HUES64 (cell line): ENCODE data around the gene LIMA1.

ENCODE experiments used
- H3K27ac ChIP-seq: 2 replicates; pipeline ENCODE4 v1.7.0; 2013; ENCODE audit warnings: low read depth, low read length, inconsistent platforms
- H3K27me3 ChIP-seq: 2 replicates; pipeline ENCODE4 v1.6.1; 2013; ENCODE audit warnings: mild to moderate bottlenecking, low read length; ENCODE audit not compliant: insufficient read depth
- H3K36me3 ChIP-seq: 2 replicates; pipeline ENCODE4 v1.6.1; 2013; ENCODE audit warnings: mild to moderate bottlenecking, low read length; ENCODE audit not compliant: insufficient read depth
- H3K4me1 ChIP-seq: 2 replicates; pipeline ENCODE4 v1.6.1; 2013; ENCODE audit warnings: mild to moderate bottlenecking, low read length, moderate library complexity; ENCODE audit not compliant: insufficient read depth
- H3K4me3 ChIP-seq: 2 replicates; pipeline ENCODE4 v1.5.1; 2013; ENCODE audit warnings: mild to moderate bottlenecking, low read length, moderate library complexity
- H3K9ac ChIP-seq: 2 replicates; pipeline ENCODE4 v1.6.1; 2013; ENCODE audit warnings: mild to moderate bottlenecking, low read depth, low read length
- H3K9me3 ChIP-seq: 2 replicates; pipeline ENCODE4 v1.6.1; 2013; ENCODE audit warnings: low read depth, low read length; ENCODE audit not compliant: insufficient read depth
- WGBS: fragments of 150-250, 120-280 bp; methylation state at CpG from one replicate; pipeline ENCODE4 v1.1.7; 2013; ENCODE audit warnings: missing lambda C conversion rate; 5-methylcytosine and 5-hydroxymethylcytosine counted together

The LIMA1 gene

GRCh38 chr12:50184261-50184660 lies 99.1 kb downstream of the LIMA1 start:
- peaks cover 38% of the 10 kb centered on the region for H3K36me3 ChIP-seq
- H3K4me1 ChIP-seq = no peaks in the 10 kb centered on the region
- WGBS = 95% methylated on average over 5 of the region's 5 CpGs
- no peaks in the 10 kb centered on the region for H3K27me3 ChIP-seq
- H3K4me3 ChIP-seq = no peak overlapping the region
- no peak overlapping the region for H3K9ac ChIP-seq
- no peak overlapping the region for H3K27ac ChIP-seq
- no peaks in the 10 kb centered on the region for H3K9me3 ChIP-seq

- H3K9ac ChIP-seq = no peak overlapping the region
- no peaks in the 10 kb centered on the region for H3K4me1 ChIP-seq
- peaks cover 34% of the 10 kb centered on the region for H3K36me3 ChIP-seq
- H3K9me3 ChIP-seq = no peaks in the 10 kb centered on the region
- no peak overlapping the region for H3K4me3 ChIP-seq
- no peaks in the 10 kb centered on the region for H3K27me3 ChIP-seq
- H3K27ac ChIP-seq = no peak overlapping the region
Observed at GRCh38 chr12:50182461-50182860, 100.9 kb downstream of the LIMA1 start.

GRCh38 chr12:50181691-50182090 lies 101.6 kb downstream of the LIMA1 start:
- Histone ChIP-seq H3K9ac (no peak overlapping the region), H3K27ac (no peak overlapping the region), H3K4me1 (no peaks in the 10 kb centered on the region), H3K9me3 (no peaks in the 10 kb centered on the region), H3K27me3 (no peaks in the 10 kb centered on the region), H3K36me3 (peaks cover 41% of the 10 kb centered on the region), H3K4me3 (no peak overlapping the region)
- WGBS = 92% methylated on average over 4 of the region's 4 CpGs

GRCh38 chr12:50175716-50176026 lies 107.6 kb downstream of the LIMA1 start:
- Histone ChIP-seq H3K9ac (no peak overlapping the region), H3K9me3 (no peaks in the 10 kb centered on the region), H3K27ac (no peak overlapping the region), H3K4me1 (no peaks in the 10 kb centered on the region), H3K4me3 (no peak overlapping the region), H3K27me3 (no peaks in the 10 kb centered on the region), H3K36me3 (peaks cover 30% of the 10 kb centered on the region)
- WGBS = no CpG with 5 or more reads among the region's 1 CpG

GRCh38 chr12:50174971-50175715 lies 108.2 kb downstream of the LIMA1 start:
- no peak overlapping the region for H3K9ac ChIP-seq
- H3K4me1 ChIP-seq = no peaks in the 10 kb centered on the region
- no peaks in the 10 kb centered on the region for H3K27me3 ChIP-seq
- H3K4me3 ChIP-seq = no peak overlapping the region
- peaks cover 25% of the 10 kb centered on the region for H3K36me3 ChIP-seq
- H3K9me3 ChIP-seq = peaks cover 2% of the 10 kb centered on the region; the same call in 1 of the 2 replicates
- no peak overlapping the region for H3K27ac ChIP-seq
- WGBS = 90% methylated on average over 16 of the region's 16 CpGs

DNA sequence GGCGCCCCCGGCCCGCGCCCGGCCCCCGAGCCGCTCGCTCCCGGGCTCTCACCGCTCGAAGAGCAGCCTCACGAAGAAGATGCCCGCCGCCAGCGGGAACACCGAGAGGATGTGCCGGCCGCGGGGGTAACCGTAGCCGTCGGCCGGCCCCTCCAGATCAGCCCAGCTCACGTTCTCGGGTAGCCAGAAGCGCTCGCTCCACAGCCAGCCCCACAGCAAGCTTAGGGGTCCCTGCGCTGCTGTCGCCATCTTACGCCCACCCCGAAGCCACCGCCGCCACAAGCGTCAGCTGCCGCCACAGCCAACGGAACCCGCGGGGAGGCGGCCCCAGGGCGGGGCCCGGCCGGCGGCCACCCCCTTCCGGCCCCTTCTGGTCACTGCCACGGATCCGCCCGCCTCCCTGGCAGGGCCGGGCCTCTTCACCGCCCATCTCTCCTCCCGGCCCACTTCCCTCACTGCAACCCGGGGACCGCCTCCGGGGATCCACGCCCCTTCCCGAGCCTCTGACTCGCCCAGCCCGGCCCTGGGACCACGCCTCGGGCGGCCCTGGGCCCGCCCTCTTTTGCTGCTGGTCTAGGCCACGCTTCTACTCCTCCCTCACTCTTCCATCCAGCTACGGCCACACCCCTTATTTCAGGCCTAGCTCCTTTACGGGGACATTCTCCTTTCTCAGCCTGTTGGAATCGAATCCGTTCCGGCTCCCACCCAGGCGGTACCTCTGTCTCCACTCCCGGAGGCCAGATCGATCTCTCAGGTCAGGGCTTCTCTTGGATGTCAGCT lies 116.1 kb downstream of the LIMA1 start, which contains the start of gene CERS5:
Gene CERS5, minus strand, starts transcription at position 321 of the 780 bp plus-strand sequence. Its CDS starts 72 bp downstream, at position 249.
- Histone ChIP-seq H3K36me3 (no peaks in the 10 kb centered on the region), H3K4me3 (peak within 1 kb of the TSS; percentile 99), H3K4me1 (no peaks in the 10 kb centered on the region), H3K27me3 (no peaks in the 10 kb centered on the region), H3K9ac (peak within 1 kb of the TSS; percentile 94), H3K9me3 (peaks cover 11% of the 10 kb centered on the region), H3K27ac (peak within 1 kb of the TSS; percentile 100)
- WGBS = under 1% methylated on average over 70 of the region's 70 CpGs

DNA sequence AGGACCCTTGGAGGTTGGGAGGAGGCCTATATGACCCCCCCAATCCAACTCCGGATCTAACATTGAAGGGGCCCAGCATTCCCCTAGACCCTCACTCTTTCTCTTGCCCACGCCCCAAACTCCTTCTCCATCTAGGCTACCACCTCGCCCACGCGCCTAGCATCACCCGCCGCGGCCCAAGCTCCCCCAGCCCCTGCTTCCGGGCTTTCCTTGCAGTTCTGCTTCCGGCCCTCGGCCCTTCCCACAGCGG lies 116.6 kb downstream of the LIMA1 start:
- under 1% methylated on average over 12 of the region's 12 CpGs for WGBS
- peak overlapping the region; percentile 94 for H3K9ac ChIP-seq
- H3K9me3 ChIP-seq = peaks cover 11% of the 10 kb centered on the region
- no peaks in the 10 kb centered on the region for H3K36me3 ChIP-seq
- H3K27ac ChIP-seq = peak overlapping the region; percentile 100
- H3K4me3 ChIP-seq = peak overlapping the region; percentile 99
- no peaks in the 10 kb centered on the region for H3K4me1 ChIP-seq
- no peaks in the 10 kb centered on the region for H3K27me3 ChIP-seq

DNA sequence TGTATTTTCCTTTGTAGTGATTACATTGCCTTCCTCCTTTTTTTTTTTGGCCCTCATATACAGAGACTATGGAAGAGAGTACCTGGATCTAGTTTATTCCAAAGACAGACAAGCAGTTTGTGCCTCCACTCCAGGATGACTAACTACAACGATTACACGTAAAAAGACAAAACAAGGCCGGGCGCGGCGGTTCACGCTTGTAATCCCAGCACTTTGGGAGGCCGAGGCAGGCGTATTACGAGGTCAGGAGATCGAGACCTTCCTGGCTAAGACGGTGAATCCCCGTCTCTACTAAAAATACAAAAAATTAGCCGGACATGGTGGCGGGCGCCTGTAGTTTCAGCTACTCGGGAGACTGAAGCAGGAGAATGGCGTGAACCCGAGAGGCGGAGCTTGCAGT lies 118.4 kb downstream of the LIMA1 start:
- 94% methylated on average over 17 of the region's 20 CpGs for WGBS
- Histone ChIP-seq H3K36me3 (no peaks in the 10 kb centered on the region), H3K9ac (no peak overlapping the region), H3K27me3 (no peaks in the 10 kb centered on the region), H3K27ac (no peak overlapping the region), H3K4me3 (no peak overlapping the region), H3K9me3 (peaks cover 8% of the 10 kb centered on the region), H3K4me1 (no peaks in the 10 kb centered on the region)

DNA sequence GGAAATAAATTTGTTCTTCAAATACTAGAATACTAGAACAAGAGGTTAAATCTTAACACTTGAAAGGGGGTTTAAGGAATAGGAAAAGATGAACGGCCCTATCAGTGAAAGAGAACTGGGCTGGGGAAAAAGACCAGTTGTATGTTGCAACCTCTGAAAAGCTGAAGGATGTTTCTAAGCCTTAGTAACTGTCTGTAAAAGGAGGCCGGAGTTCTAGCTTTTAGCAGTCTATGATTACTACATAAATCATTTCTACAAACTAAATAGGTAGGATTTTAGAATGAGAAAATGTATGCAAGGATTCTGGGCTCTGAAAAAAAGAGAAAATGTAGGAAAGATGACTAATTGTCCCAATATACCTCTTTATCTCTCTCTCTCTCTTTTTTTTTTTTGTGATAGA lies 121.1 kb downstream of the LIMA1 start:
- Histone ChIP-seq H3K4me3 (no peak overlapping the region), H3K9ac (no peak overlapping the region), H3K36me3 (peaks cover 6% of the 10 kb centered on the region; the same call in 1 of the 2 replicates), H3K9me3 (no peaks in the 10 kb centered on the region), H3K4me1 (no peaks in the 10 kb centered on the region), H3K27me3 (no peaks in the 10 kb centered on the region), H3K27ac (no peak overlapping the region)
- 98% methylated on average over 1 of the region's 2 CpGs for WGBS

GRCh38 chr12:50160643-50161042 lies 122.7 kb downstream of the LIMA1 start:
- no peak overlapping the region for H3K4me3 ChIP-seq
- H3K9ac ChIP-seq = no peak overlapping the region
- H3K4me1 ChIP-seq = no peaks in the 10 kb centered on the region
- no peaks in the 10 kb centered on the region for H3K27me3 ChIP-seq
- no peaks in the 10 kb centered on the region for H3K9me3 ChIP-seq
- no peak overlapping the region for H3K27ac ChIP-seq
- peaks cover 9% of the 10 kb centered on the region; the same call in 1 of the 2 replicates for H3K36me3 ChIP-seq

- H3K9ac ChIP-seq = no peak overlapping the region
- WGBS = 89% methylated on average over 2 of the region's 2 CpGs
- no peaks in the 10 kb centered on the region for H3K4me1 ChIP-seq
- H3K27ac ChIP-seq = no peak overlapping the region
- no peaks in the 10 kb centered on the region for H3K27me3 ChIP-seq
- no peak overlapping the region for H3K4me3 ChIP-seq
- H3K36me3 ChIP-seq = peaks cover 9% of the 10 kb centered on the region; the same call in 1 of the 2 replicates
- no peaks in the 10 kb centered on the region for H3K9me3 ChIP-seq
Observed at GRCh38 chr12:50157259-50157658, 126.1 kb downstream of the LIMA1 start.
